ENCODE data around the gene CYGB. TPM values are rescaled to one million over a fixed set of nuclear protein-coding genes. Genes with fewer than 3 reads are reported as not detected.

CYGB gene
- total RNA-seq, 1 experiment from 2014 or later, result 0.56 TPM

DNA sequence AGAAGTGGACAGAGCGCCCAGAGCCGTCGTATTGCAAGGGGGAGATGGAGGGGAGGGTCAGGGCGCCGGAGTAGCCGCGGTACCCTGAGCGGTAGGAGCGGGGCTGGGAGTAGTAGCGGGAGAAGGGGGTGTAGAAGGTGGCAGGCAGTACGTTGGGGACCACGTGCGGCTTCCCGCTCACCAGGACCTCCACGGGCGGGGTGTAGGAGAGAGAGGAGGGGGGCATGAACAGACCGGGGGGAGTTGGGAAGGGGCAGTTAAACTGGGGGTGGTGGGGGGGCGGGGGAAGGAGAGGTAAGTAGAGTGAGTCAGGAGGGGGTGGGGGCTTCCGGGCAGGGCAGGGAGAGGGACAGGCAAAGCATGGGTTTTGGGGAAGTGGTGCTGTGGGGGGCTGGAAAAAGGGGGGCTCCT, 31.3 kb upstream of the CYGB start:
- Histone ChIP-seq H3K9me3 (ENCODE audit: low read depth, low read length, poor library complexity, severe bottlenecking) (no peaks in the 10 kb centered on the region), H3K4me3 (ENCODE audit: low read depth, low read length, poor library complexity, severe bottlenecking) (no peak overlapping the region), H3K27ac (ENCODE audit: low read depth, low read length, poor library complexity, severe bottlenecking) (no peak overlapping the region), H3K4me1 (ENCODE audit: insufficient read depth, low read length, poor library complexity, severe bottlenecking) (no peaks in the 10 kb centered on the region), H3K36me3 (ENCODE audit: insufficient read depth, low read length, poor library complexity, severe bottlenecking) (peaks cover 36% of the 10 kb centered on the region), H3K27me3 (replicated peaks; ENCODE audit: insufficient read depth, low read depth, low read length, poor library complexity) (no peaks in the 10 kb centered on the region)
- no peak for DNase-seq (ENCODE audit: low spot score)
- intact Hi-C loops (cut with micrococcal nuclease; ENCODE audit: unreplicated experiment), result loop anchor here (10.0 kb wide), 1 partner anchor 146 kb away; the partner anchor contains the start of gene MXRA7
- no TSS peak for BruUV-seq (replicated peaks)
- CTCF ChIA-PET, result no interaction called here
- POLR2A ChIA-PET (ENCODE audit: low non-redundant PET), result no interaction called here
- TF ChIP-seq EZH2 (IDR thresholded peaks at IDR 0.05; ENCODE audit: borderline replicate concordance, low read depth, low read length, poor library complexity, severe bottlenecking), result no peak
- TF ChIP-seq, protein P1, sequence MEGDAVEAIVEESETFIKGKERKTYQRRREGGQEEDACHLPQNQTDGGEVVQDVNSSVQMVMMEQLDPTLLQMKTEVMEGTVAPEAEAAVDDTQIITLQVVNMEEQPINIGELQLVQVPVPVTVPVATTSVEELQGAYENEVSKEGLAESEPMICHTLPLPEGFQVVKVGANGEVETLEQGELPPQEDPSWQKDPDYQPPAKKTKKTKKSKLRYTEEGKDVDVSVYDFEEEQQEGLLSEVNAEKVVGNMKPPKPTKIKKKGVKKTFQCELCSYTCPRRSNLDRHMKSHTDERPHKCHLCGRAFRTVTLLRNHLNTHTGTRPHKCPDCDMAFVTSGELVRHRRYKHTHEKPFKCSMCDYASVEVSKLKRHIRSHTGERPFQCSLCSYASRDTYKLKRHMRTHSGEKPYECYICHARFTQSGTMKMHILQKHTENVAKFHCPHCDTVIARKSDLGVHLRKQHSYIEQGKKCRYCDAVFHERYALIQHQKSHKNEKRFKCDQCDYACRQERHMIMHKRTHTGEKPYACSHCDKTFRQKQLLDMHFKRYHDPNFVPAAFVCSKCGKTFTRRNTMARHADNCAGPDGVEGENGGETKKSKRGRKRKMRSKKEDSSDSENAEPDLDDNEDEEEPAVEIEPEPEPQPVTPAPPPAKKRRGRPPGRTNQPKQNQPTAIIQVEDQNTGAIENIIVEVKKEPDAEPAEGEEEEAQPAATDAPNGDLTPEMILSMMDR (conservative IDR thresholded peaks at IDR 0.05; ENCODE audit: low read depth, low read length), result no peak

DNA sequence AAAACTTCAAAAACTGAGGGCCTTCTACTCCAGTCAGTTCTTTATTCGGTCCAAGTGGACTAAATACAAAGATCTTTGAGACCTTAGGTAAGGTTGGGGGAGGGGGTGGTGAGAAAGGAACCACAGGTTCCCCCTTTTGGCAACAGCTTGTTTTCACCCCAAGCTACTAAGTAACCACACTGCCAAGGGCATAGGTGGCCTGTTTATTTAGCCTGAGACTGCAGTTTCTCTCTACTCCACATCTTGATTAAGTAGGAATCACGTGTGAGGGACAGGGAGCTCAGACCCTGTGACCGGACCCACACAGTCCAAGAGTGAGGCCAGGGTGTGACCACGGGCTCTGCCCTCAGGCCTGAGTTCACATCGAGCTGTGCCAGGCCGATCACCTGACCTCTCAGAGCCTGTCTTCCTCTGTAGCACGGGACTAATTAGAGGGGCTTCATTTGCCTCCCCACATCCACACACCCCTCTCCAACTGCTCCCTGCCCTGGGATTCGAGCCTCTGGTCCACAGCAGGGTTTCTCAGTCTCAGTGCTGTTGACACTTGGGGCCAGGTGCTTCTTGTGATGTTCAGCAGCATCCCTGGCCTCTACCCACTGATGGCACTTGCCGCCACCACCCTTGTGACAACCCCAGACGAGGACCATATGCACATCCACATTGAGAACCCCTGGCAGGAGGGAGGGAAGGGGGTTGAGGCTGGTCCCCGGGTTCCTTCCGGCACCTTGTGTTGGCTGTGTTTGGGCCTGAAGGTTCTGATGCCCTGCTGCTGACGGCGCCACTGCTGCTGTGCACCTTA, 30.3 kb upstream of the CYGB start:
- no peak for TF ChIP-seq EZH2 (IDR thresholded peaks at IDR 0.05; ENCODE audit: borderline replicate concordance, low read depth, low read length, poor library complexity, severe bottlenecking)
- TF ChIP-seq, protein P1 (conservative IDR thresholded peaks at IDR 0.05; ENCODE audit: low read depth, low read length), result no peak
- Histone ChIP-seq H3K4me3 (ENCODE audit: low read depth, low read length, poor library complexity, severe bottlenecking) (no peak overlapping the region), H3K27me3 (replicated peaks; ENCODE audit: insufficient read depth, low read depth, low read length, poor library complexity) (no peaks in the 10 kb centered on the region), H3K4me1 (ENCODE audit: insufficient read depth, low read length, poor library complexity, severe bottlenecking) (no peaks in the 10 kb centered on the region), H3K27ac (ENCODE audit: low read depth, low read length, poor library complexity, severe bottlenecking) (peak overlapping the region; percentile 8), H3K36me3 (ENCODE audit: insufficient read depth, low read length, poor library complexity, severe bottlenecking) (peaks cover 46% of the 10 kb centered on the region), H3K9me3 (ENCODE audit: low read depth, low read length, poor library complexity, severe bottlenecking) (no peaks in the 10 kb centered on the region)
- no TSS peak for BruUV-seq (replicated peaks)
- POLR2A ChIA-PET (ENCODE audit: low non-redundant PET), result interaction anchor here (0.6 kb wide), 1 partner anchor 17 kb away, joined by 7 read pairs; no protein-coding TSS in a partner anchor
- intact Hi-C loops (cut with micrococcal nuclease; ENCODE audit: unreplicated experiment), result loop anchor here (10.0 kb wide), 1 partner anchor 147 kb away; the partner anchor contains the start of gene MXRA7
- CTCF ChIA-PET, result no interaction called here
- no peak for DNase-seq (ENCODE audit: low spot score)

DNA sequence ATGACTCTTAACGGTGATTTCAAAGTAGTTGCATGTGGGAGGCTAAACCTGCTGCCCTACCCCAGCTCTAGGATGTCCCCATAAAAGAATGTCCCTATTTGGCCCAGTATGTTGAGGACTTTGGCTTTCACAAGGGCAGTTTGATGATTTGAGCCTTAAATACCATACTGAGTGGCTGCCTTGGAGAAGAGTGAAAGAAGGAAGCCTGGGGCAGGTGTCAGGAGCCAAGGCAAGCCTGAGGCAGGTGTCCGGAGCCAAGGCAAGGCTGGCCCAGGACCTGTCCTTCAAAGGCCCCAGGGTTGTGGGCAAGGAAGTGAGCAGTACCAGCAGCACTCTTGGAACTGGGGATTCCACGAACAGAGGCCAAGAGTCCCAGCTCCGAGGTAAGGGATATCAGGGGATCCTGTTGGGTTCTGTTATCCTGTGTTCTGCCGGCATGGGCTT, 29.5 kb upstream of the CYGB start:
- DNase-seq (ENCODE audit: low spot score), result no peak
- no peaks in the 10 kb centered on the region for H3K9me3 ChIP-seq (ENCODE audit: low read depth, low read length, poor library complexity, severe bottlenecking)
- ChIA-PET POLR2A (ENCODE audit: low non-redundant PET) (no interaction called here), CTCF (interaction anchor here (0.7 kb wide), 1 partner anchor 17 kb away, joined by 3 read pairs; no protein-coding TSS in a partner anchor)
- no peaks in the 10 kb centered on the region for H3K27me3 ChIP-seq (replicated peaks; ENCODE audit: insufficient read depth, low read depth, low read length, poor library complexity)
- H3K36me3 ChIP-seq (ENCODE audit: insufficient read depth, low read length, poor library complexity, severe bottlenecking), result peaks cover 52% of the 10 kb centered on the region
- no TSS peak for BruUV-seq (replicated peaks)
- intact Hi-C loops (cut with micrococcal nuclease; ENCODE audit: unreplicated experiment), result loop anchor here (10.0 kb wide), 1 partner anchor 148 kb away; the partner anchor contains the start of gene MXRA7
- peaks cover 6% of the 10 kb centered on the region for H3K4me1 ChIP-seq (ENCODE audit: insufficient read depth, low read length, poor library complexity, severe bottlenecking)
- H3K4me3 ChIP-seq (ENCODE audit: low read depth, low read length, poor library complexity, severe bottlenecking), result no peak overlapping the region
- TF ChIP-seq, protein P1 (conservative IDR thresholded peaks at IDR 0.05; ENCODE audit: low read depth, low read length), result no peak
- TF ChIP-seq EZH2 (IDR thresholded peaks at IDR 0.05; ENCODE audit: borderline replicate concordance, low read depth, low read length, poor library complexity, severe bottlenecking), result no peak
- H3K27ac ChIP-seq (ENCODE audit: low read depth, low read length, poor library complexity, severe bottlenecking), result peak overlapping the region; percentile 8

Data from A673 (cell line).